Activated T-helper 2 cell treated with anti-CD3 and anti-CD28 coated beads, Interferon-gamma antibody, Interleukin-2, Interleukin-4, amounts not matched to agents 10 μg/mL and 5 μg/mL and 100 μg/mL, durations not matched to agents 14 hours and 24 hours and 36 hours (primary cell): ENCODE measurements around the gene LYST. TPM values are rescaled to one million over a fixed set of nuclear protein-coding genes. Genes with fewer than 3 reads are reported as not detected.
"Not testable (repeated sequence)": the region's sequence is repeated elsewhere in the genome, so short reads cannot be mapped to it uniquely, and the experiment has no call there.

Source experiments
- DNase-seq: peaks from one replicate; pipeline ENCODE4 v3.0.0; 2021; ENCODE audit warnings: low spot score
- H3K27ac Mint-ChIP-seq: one replicate; pipeline ENCODE4 v1.8.0; 2021; ENCODE audit warnings: mixed read lengths
- H3K27me3 Mint-ChIP-seq: one replicate; pipeline ENCODE4 v1.8.0; 2021; ENCODE audit warnings: low read depth, mixed read lengths
- H3K36me3 Mint-ChIP-seq: one replicate; pipeline ENCODE4 v1.8.0; 2021; ENCODE audit warnings: low read depth, mixed read lengths
- H3K4me1 Mint-ChIP-seq: one replicate; pipeline ENCODE4 v1.8.0; 2021; ENCODE audit warnings: low read depth, mixed read lengths
- H3K4me3 Mint-ChIP-seq: one replicate; pipeline ENCODE4 v1.8.0; 2021; ENCODE audit warnings: low read depth, mild to moderate bottlenecking, moderate library complexity, mixed read lengths
- H3K9me3 Mint-ChIP-seq: one replicate; pipeline ENCODE4 v1.8.0; 2021; ENCODE audit warnings: mixed read lengths
- intact Hi-C: fragments of 100-400 bp; cut with micrococcal nuclease; formaldehyde crosslinking; loops from one replicate; pipeline ENCODE4 v1.15.1; 2023
- total RNA-seq: library from RNA; stranded (reverse); gene quantifications from 2 replicates; pipeline ENCODE4 v1.2.3, GENCODE V29; 2022

LYST gene
- total RNA-seq, 1 donor from 2014 or later: 98.6 TPM

DNA sequence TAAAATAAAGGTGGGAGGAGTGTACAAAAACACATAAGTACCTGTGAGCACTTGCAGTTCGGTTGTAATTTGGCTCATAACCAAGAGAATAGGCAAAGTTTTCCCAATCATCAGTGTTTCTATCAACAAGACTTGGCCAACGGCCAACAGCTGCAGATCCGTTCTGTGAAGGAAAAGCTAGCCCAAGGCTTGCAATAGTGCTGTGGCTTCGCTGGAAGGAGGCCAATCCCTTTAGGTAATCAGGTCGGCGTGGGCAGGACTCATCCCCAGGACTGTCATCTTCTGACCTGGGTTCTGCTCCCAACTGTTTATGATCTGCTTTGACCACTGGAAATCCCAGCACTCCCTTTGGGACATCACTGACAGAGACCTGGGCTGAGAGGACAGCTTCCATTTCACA is 107.8 kb downstream of the LYST start:
- DNase-seq: no peak
- intact Hi-C loops: no loop called here
- Mint-ChIP-seq H3K4me1 (no peaks in the 10 kb centered on the region), H3K27me3 (no peaks in the 10 kb centered on the region), H3K36me3 (peaks cover 59% of the 10 kb centered on the region), H3K4me3 (no peak overlapping the region), H3K27ac (no peak overlapping the region), H3K9me3 (no peaks in the 10 kb centered on the region)

DNA sequence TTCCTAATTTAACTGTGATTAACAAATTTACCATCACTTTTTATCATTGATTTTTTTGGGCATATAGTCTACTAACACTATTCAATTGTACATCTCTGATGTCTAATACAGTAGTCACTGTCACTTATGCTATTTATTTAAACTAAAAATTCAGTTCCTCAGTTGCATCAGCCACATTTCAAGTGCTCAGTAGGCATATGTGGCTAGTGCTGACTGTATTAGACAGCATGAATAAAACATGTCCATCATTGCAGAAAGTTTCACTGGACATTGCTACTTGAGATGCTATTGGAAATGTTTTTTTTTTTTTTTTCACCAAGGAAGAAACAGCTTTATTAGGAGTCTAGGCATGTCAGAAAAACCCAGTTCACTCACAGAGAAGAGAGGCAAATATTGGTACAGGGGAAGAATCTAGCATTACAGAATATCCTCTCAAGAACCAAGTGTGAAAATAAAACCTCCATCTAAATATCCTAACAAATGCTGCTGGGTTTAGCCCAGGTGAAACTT is 109.1 kb downstream of the LYST start:
- Mint-ChIP-seq H3K36me3 (peaks cover 63% of the 10 kb centered on the region), H3K27ac (no peak overlapping the region), H3K4me1 (no peaks in the 10 kb centered on the region), H3K4me3 (no peak overlapping the region), H3K27me3 (no peaks in the 10 kb centered on the region), H3K9me3 (no peaks in the 10 kb centered on the region)
- DNase-seq: no peak
- intact Hi-C loops: no loop called here

DNA sequence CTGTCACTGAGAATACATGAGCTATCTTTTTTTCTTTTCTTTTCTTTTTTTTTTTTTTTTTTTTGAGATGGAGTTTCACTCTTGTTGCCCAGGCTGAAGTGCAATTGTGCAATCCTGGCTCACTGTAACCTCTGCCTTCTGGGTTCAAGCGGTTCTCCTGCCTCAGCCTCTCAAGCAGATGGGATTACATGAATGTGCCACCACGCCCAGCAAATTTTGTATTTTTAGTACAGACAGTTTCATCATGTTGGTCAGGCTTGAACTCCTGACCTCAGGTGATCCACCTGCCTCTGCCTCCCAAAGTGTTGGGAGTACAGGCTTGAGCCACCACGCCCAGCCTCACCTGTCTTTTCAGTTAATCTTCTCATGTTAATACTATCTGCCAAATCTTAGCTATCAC is 112.5 kb downstream of the LYST start:
- intact Hi-C loops, H3K4me3 Mint-ChIP-seq, H3K27me3 Mint-ChIP-seq, DNase-seq, H3K4me1 Mint-ChIP-seq, H3K9me3 Mint-ChIP-seq, H3K27ac Mint-ChIP-seq: not testable (repeated sequence)
- H3K36me3 Mint-ChIP-seq: peaks cover 59% of the 10 kb centered on the region

GRCh38 chr1:235749755-235750300 is 116.9 kb downstream of the LYST start:
- H3K27me3 Mint-ChIP-seq: no peaks in the 10 kb centered on the region
- H3K9me3 Mint-ChIP-seq: no peaks in the 10 kb centered on the region
- peaks cover 3% of the 10 kb centered on the region for H3K4me1 Mint-ChIP-seq
- H3K36me3 Mint-ChIP-seq: peaks cover 66% of the 10 kb centered on the region
- no peak for DNase-seq
- H3K4me3 Mint-ChIP-seq: no peak overlapping the region
- H3K27ac Mint-ChIP-seq: no peak overlapping the region
- intact Hi-C loops: no loop called here

DNA sequence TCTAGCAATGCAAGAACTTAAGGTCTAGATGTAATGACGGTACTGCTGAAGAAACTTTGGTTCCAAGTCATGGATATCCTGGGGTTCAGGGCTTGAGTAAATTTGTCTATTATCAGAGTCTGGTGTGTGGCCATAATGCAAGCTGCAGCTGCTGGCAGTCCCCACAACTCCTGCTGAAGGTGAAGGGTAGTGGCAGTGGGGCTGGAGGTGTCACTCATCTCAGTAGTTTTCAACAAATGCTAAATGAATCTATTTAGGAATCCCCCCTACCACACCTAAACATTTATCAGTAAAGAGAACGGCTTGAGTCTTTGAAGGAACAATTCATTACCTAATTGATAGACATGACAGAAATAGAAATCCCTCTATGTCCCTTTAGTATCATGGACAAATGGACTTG is 118.0 kb downstream of the LYST start:
- no peak for DNase-seq
- Mint-ChIP-seq H3K27me3 (no peaks in the 10 kb centered on the region), H3K4me1 (peaks cover 3% of the 10 kb centered on the region), H3K36me3 (peaks cover 62% of the 10 kb centered on the region), H3K9me3 (no peaks in the 10 kb centered on the region), H3K4me3 (no peak overlapping the region), H3K27ac (no peak overlapping the region)
- intact Hi-C loops: no loop called here

GRCh38 chr1:235746245-235746644 is 120.5 kb downstream of the LYST start:
- Mint-ChIP-seq H3K4me3 (no peak overlapping the region), H3K4me1 (peaks cover 3% of the 10 kb centered on the region), H3K9me3 (no peaks in the 10 kb centered on the region), H3K27me3 (no peaks in the 10 kb centered on the region), H3K27ac (no peak overlapping the region), H3K36me3 (peaks cover 65% of the 10 kb centered on the region)
- DNase-seq: no peak
- intact Hi-C loops: no loop called here

DNA sequence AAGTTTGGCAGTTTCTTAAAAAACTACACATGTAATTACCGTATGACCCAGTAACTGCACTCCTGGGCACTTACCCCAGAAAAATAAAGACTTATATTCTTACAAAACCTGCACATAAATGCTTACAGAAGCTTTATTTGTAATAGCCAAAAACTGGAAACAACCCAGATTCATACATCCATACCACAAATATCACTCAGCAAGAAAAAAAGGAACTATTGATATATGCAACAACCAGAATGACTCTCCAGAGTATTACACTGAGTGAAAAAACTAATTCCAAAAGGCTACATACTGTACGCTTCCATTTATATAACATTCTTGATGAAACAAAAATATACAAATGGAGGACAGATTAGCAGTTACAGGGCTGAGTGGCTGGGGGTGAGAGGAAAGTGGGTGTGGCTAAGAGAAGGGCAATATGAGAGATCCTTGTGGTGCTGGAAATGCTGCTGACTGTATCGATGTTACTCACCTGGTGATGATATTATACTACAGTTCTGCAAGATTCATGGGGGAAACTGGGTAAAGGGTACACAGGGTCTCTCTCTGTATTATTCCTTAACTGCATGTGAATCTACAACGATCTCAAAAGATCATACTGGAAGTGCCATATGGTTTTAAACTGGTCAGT is 121.1 kb downstream of the LYST start:
- peaks cover 63% of the 10 kb centered on the region for H3K36me3 Mint-ChIP-seq
- no peak for DNase-seq
- H3K9me3 Mint-ChIP-seq: no peaks in the 10 kb centered on the region

DNA sequence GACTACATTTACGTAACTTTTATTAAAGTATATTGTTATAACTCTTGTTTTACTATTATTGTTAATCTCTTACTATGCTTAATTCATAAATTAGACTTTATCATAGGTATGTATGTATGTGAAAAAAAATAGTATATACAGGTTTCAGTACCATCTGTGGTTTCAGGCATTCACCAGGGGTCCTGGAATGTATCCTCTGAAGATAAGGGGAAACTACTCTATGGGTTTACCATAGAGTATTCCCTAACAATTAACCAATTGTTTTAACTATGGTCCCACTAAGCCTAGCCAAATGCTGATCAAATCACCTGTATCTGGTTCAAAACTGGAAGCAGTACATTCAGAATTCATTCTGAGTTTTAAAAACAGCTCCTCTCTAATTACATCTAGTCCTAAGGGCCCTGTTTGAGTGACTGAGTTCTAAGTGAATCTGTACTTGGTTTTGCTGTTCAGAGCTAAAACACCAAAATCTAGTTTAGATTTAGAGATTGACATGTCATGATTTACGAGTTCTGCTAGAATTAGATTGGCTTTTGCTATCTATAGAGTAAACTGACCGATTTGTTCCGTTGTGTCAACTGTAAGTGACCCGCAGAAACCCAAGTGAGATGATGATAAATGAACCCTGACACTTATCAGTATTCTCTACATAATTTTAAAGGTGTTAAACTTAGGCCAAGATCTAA is 123.6 kb downstream of the LYST start:
- Mint-ChIP-seq H3K9me3 (no peaks in the 10 kb centered on the region), H3K27me3 (no peaks in the 10 kb centered on the region), H3K27ac (no peak overlapping the region), H3K4me1 (peaks cover 3% of the 10 kb centered on the region), H3K4me3 (no peak overlapping the region), H3K36me3 (peaks cover 68% of the 10 kb centered on the region)
- no peak for DNase-seq
- intact Hi-C loops: no loop called here

More for the DNA sequence above, 121.1 kb downstream of the LYST start:
- no peak overlapping the region for H3K4me3 Mint-ChIP-seq
- intact Hi-C loops: no loop called here
- no peaks in the 10 kb centered on the region for H3K27me3 Mint-ChIP-seq
- no peak overlapping the region for H3K27ac Mint-ChIP-seq
- peaks cover 3% of the 10 kb centered on the region for H3K4me1 Mint-ChIP-seq

DNA sequence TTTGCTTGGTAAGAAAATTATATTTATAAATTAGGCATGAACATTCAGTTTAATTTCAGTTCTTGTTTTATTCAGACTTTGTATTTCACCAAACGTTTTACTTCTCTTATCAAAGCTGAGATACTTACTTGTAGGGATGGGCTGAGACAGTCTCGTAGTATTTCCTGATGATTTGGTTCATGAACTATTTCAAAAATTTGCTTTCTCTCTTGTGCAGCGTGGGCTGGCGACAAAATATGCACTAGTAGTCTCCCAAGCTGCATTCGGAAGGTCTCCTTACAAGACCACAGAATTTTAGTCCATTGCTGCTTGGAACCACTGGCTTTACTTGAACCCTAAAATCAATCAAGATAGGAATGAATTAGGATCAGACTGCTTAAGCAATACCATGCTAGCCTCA is 125.4 kb downstream of the LYST start:
- Mint-ChIP-seq H3K9me3 (no peaks in the 10 kb centered on the region), H3K4me1 (peaks cover 4% of the 10 kb centered on the region), H3K27ac (no peak overlapping the region), H3K27me3 (no peaks in the 10 kb centered on the region), H3K4me3 (no peak overlapping the region), H3K36me3 (peaks cover 77% of the 10 kb centered on the region)
- no peak for DNase-seq
- intact Hi-C loops: no loop called here

- no peaks in the 10 kb centered on the region for H3K27me3 Mint-ChIP-seq
- H3K4me3 Mint-ChIP-seq: no peak overlapping the region
- no peaks in the 10 kb centered on the region for H3K9me3 Mint-ChIP-seq
These were observed 127.1 kb downstream of the LYST start for GRCh38 chr1:235739631-235740030.

GRCh38 chr1:235739124-235739523 is 127.6 kb downstream of the LYST start:
- Mint-ChIP-seq H3K4me1 (peaks cover 8% of the 10 kb centered on the region), H3K4me3 (no peak overlapping the region), H3K9me3 (no peaks in the 10 kb centered on the region), H3K27me3 (no peaks in the 10 kb centered on the region), H3K27ac (no peak overlapping the region), H3K36me3 (peaks cover 64% of the 10 kb centered on the region)
- intact Hi-C loops: loop anchor here (5.0 to 10.0 kb wide), 2 partner anchors 42 to 46 kb away; no protein-coding TSS in a partner anchor
- DNase-seq: no peak

More at GRCh38 chr1:235739631-235740030, 127.1 kb downstream of the LYST start:
- Mint-ChIP-seq H3K36me3 (peaks cover 69% of the 10 kb centered on the region), H3K27ac (no peak overlapping the region), H3K4me1 (peaks cover 8% of the 10 kb centered on the region)
- DNase-seq: no peak
- intact Hi-C loops: loop anchor here (5.0 to 10.0 kb wide), 2 partner anchors 42 to 45 kb away; no protein-coding TSS in a partner anchor

DNA sequence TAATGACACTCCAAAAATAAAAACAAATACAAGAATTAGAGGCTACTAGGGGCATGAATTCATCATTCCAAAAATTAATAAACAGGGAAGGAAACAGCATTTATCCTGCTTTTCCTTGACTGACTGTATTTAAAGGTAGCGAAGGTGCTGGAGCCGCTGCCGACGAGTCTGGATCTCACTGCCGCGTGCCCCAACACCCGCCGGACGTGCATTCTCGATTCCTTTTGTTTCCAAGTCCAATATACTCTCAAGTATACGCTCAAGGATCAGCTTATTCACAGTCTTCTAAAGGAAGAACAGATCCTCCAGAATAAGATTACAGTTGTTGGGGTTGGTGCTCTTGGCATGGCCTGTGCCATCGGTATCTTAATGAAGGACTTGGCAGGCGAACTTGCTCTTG is 129.0 kb downstream of the LYST start:
- peaks cover 10% of the 10 kb centered on the region for H3K4me1 Mint-ChIP-seq
- H3K27me3 Mint-ChIP-seq: no peaks in the 10 kb centered on the region
- H3K9me3 Mint-ChIP-seq: no peaks in the 10 kb centered on the region
- H3K4me3 Mint-ChIP-seq: no peak overlapping the region
- DNase-seq: no peak
- H3K27ac Mint-ChIP-seq: no peak overlapping the region
- intact Hi-C loops: loop anchor here (5.0 to 10.0 kb wide), 2 partner anchors 40 to 47 kb away; no protein-coding TSS in a partner anchor
- peaks cover 58% of the 10 kb centered on the region for H3K36me3 Mint-ChIP-seq

- no peak for DNase-seq
- no peaks in the 10 kb centered on the region for H3K27me3 Mint-ChIP-seq
- no peak overlapping the region for H3K4me3 Mint-ChIP-seq
- no peaks in the 10 kb centered on the region for H3K9me3 Mint-ChIP-seq
- H3K36me3 Mint-ChIP-seq: peaks cover 53% of the 10 kb centered on the region
- H3K4me1 Mint-ChIP-seq: peaks cover 10% of the 10 kb centered on the region
- no peak overlapping the region for H3K27ac Mint-ChIP-seq
- intact Hi-C loops: loop anchor here (5.0 to 10.0 kb wide), 2 partner anchors 39 to 49 kb away; no protein-coding TSS in a partner anchor
These were observed 130.4 kb downstream of the LYST start for GRCh38 chr1:235736263-235736662.
